Kidney tubule cell (primary cell): Measurements from ENCODE around the gene MX1.

Source experiments
- DNase-seq: peaks from one replicate; pipeline ENCODE4 v3.0.0-alpha.2; 2018; ENCODE audit warnings: low spot score

The MX1 gene

DNA sequence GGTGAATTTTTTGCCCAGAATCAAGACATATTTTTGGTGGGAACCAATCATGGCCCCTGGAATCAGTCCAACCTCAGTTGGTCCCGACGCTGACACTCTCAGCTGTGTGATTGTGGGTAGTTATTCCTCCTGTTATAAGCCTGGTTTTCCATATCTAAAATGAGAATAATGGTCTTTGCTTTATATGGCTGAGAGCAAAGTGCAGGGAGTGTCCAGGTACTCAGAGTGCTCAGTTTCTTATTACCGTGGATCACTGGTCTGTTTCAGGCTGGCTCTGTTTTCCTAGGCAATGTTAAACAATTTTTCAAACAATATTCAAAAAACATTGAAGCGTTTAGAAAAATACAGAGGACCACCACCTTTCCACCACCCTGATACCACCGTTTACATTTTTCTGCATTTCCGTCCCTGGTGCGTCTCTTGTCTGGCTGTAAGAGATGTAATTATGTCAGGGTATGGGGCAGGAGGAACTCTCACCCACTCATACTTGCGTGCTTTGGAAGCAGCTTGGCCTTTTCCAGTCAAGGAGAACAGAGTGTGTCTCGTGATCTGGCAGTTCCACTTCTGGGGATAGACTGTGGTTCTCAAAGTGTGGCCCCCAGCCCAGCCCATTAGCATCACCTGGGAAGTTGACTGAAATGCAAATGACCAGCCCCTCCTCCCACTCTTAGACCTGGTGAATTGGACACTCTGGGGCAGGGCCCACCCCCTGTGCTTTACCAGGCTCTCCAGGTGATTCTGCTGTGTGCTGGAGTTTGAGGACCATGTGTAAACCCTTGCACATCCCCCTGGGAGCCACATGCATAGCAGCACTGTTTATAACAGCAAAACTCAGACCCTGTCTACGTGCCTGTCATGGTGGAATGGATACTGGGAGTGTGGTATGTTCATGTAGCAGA is 6.8 kb downstream of the MX1 start:
- DNase-seq: no peak

GRCh38 chr21:41433566-41433965 is 7.5 kb downstream of the MX1 start:
- DNase-seq: no peak

- DNase-seq: no peak
Measured at GRCh38 chr21:41435706-41436105, 9.7 kb downstream of the MX1 start.

GRCh38 chr21:41437729-41438128 is 11.7 kb downstream of the MX1 start:
- no peak for DNase-seq

GRCh38 chr21:41438425-41439113 is 12.5 kb downstream of the MX1 start:
- no peak for DNase-seq

DNA sequence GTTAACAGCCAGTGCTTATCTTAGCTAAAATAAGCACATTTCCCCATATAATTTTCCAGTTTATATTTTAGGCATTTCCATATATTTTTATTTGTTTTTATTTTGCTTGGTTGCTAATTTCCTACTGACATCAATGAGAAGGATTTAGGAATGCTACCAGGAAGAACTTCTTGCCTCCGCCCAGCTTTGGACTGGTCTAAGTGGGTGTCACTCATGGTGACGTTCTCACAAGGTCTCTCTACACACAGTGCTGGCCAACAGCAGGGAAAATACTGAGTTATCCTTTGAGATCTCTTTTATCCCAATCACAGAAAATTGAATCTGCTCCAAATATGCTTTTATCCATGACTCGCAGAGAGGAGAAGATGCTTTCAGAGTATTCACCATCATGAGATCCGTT is 13.2 kb downstream of the MX1 start:
- no peak for DNase-seq

DNA sequence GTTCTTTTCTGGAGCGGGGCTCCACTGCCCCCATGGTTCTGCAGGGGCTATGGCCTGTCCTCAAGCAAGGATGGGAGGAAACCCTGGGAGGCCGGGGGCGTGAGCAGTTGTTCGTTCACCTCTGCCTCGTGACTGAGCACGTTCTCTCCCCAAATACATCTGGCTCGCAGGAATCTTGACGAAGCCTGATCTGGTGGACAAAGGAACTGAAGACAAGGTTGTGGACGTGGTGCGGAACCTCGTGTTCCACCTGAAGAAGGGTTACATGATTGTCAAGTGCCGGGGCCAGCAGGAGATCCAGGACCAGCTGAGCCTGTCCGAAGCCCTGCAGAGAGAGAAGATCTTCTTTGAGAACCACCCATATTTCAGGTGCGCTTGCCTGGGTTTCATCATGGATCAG is 15.5 kb downstream of the MX1 start:
- no peak for DNase-seq

GRCh38 chr21:41442481-41443186 is 16.6 kb downstream of the MX1 start:
- DNase-seq: peak; percentile 9

- no peak for DNase-seq
Measured at GRCh38 chr21:41443562-41443961, 17.5 kb downstream of the MX1 start.

DNA sequence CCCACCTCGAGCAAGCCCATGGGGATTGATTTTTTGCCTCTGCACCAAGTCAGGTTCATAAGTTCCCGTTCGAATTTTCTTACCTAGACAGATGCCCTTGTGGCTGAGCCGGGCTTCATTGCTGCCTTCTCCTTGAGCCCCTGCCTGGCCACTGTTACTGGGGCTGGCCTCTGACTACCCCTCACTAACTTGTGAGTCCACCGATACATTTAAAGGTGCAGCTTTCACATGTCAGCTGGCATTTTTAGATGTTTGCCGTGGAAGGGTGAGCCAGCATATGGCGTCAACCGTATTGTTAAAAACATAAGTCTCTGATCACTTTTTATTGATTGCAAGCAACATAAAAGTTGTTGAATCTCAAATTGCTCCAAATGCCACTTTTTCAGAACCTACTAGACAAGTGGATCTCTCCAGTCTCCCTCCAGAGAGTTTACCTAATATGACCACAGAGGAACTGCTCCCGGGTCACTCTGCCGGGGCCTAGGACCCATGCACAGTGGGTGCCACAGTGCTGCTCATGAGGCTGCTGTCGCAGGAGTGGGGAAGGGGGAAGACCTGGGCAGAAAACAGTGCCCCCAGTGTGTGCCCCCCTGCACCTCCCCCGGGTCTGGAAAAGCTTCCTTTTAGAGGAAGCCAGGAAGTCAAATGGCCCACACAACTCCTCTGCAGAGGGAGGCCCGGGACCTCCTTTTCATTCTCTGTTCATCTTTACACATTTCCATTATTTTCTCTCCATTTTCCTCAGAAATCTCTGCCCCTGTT is 18.8 kb downstream of the MX1 start:
- no peak for DNase-seq

DNA sequence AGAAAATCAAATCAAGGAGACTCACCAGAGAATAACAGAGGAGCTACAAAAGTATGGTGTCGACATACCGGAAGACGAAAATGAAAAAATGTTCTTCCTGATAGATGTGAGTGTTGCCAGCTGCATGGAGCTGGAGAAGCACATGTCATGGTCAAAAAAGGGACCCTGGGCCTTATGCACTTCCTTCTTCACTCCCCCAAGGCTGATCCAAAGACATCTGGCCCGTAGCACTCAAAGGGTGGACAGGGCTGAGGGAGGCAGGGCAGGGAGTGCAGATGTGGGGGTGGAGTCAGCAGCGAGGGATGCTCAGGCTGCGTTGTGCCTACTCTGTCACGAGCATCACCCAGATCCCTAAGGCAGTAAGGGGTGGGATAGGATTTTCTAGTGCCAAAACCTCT is 19.4 kb downstream of the MX1 start:
- DNase-seq: no peak

- DNase-seq: no peak
Measured at GRCh38 chr21:41446586-41446985, 20.5 kb downstream of the MX1 start.

- DNase-seq: no peak
Measured at GRCh38 chr21:41447356-41447755, 21.3 kb downstream of the MX1 start.

- no peak for DNase-seq
Measured at GRCh38 chr21:41449613-41450012, 23.6 kb downstream of the MX1 start.

DNA sequence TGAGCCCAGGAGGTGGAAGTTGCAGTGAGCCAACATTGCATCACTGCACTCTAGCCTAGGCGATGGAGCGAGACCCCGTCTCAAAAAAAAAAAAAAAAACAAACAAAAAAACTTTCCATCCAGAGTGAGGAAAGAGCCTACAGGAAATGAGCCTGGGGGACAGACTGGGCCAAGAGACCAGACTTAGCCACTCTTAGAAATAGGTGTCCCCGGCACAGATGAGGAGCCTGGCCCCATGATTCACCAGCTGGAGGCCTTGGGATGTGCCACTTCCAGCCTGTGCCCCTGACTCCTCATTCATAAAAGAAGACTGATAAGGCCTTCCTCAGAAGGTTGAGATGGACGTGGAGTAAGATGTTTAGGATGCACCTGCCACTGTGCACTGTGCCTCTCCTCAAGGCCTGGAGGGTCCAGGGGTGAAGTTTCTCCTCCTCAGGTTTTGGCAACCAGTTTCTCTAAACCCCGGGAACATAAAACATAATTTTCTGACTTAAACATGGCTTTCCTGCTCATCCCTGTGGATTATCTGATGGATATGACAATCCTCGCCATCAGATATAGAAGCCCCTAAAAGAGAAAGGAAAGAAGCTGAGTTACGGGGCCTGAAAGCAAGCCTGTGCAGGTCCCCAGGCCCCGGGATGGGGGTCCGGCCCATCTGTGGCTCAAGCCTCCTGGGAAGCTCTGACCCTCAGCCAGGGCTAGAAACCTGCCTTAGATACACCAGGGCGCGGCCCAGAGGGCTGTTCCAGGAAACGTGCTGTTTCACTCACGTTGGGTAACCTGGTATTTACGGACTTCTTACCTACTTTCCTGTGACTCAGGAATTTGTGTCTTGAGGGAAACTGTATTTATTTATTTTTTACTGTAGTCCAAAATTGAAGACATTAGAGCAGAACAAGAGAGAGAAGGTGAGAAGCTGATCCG is 26.0 kb downstream of the MX1 start:
- DNase-seq: no peak

- no peak for DNase-seq
Measured at GRCh38 chr21:41453198-41453597, 27.2 kb downstream of the MX1 start.

GRCh38 chr21:41453761-41454160 is 27.7 kb downstream of the MX1 start:
- no peak for DNase-seq

GRCh38 chr21:41458121-41458520 is 32.1 kb downstream of the MX1 start:
- DNase-seq: peak; percentile 22

DNA sequence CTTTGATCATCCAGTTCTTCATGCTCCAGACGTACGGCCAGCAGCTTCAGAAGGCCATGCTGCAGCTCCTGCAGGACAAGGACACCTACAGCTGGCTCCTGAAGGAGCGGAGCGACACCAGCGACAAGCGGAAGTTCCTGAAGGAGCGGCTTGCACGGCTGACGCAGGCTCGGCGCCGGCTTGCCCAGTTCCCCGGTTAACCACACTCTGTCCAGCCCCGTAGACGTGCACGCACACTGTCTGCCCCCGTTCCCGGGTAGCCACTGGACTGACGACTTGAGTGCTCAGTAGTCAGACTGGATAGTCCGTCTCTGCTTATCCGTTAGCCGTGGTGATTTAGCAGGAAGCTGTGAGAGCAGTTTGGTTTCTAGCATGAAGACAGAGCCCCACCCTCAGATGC is 32.5 kb downstream of the MX1 start:
- no peak for DNase-seq

DNA sequence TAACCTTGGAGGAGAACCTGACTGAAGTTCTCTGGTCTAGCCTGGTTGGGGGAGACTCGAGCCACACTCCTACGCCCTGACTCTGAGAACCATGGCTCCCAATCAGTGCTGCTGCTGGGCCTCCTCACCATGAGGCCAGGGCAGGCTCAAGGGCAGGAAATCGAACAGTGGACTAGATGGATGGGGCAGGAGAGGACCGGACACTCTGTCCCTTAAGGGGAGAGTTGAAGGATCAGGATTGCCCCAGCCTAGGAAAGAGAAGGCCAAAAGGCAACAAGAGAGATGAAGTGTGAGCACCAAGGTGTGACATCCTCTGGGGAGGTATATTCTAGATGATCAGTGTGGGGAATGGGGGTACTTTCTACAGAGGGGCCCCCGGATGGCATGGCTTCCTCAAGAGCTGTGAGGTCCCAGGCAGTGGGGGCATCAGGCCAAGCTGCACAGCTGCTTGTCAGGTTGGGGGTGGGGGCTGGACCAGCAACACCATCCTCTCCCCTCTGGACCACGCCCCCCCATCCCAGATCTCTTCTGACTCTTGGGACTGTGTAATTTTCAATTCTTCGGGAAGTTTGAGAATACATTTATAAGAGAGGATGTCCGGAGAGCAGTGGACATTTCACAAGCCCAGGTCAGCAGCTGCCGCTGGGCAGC is 34.0 kb downstream of the MX1 start:
- no peak for DNase-seq
